Subcutaneous abdominal adipose tissue (tissue), 5 donors: ENCODE measurements around the gene NUMB.

Source experiments
- H3K27ac ChIP-seq: one replicate; pipeline ENCODE4 v1.7.0; 2013; ENCODE audit warnings: low read depth, mild to moderate bottlenecking, inconsistent platforms, low read length, moderate library complexity
- H3K27me3 ChIP-seq, 5 donors: one replicate each; pipeline ENCODE4 v1.7.0; 2013; ENCODE audit warnings: low read length in 5 of 5, inconsistent platforms in 1 of 5; ENCODE audit not compliant: control insufficient read depth in 5 of 5, insufficient read depth in 4 of 5
- H3K36me3 ChIP-seq, 5 donors: one replicate each; pipeline ENCODE4 v1.7.0; 2013; ENCODE audit warnings: low read length in 5 of 5; ENCODE audit not compliant: control insufficient read depth in 5 of 5, insufficient read depth in 5 of 5
- H3K4me1 ChIP-seq, 5 donors: one replicate each; pipeline ENCODE4 v1.7.0; 2013; ENCODE audit warnings: low read length in 5 of 5, mild to moderate bottlenecking in 3 of 5, moderate library complexity in 1 of 5; ENCODE audit not compliant: control insufficient read depth in 5 of 5, insufficient read depth in 5 of 5
- H3K4me3 ChIP-seq, 5 donors: one replicate each; pipeline ENCODE4 v1.7.0; 2013; ENCODE audit warnings: low read length in 5 of 5, low read depth in 1 of 5
- H3K9ac ChIP-seq, 5 donors: one replicate each; pipeline ENCODE4 v1.7.0; 2013; ENCODE audit warnings: low read length in 5 of 5, mild to moderate bottlenecking in 4 of 5, moderate library complexity in 3 of 5
- H3K9me3 ChIP-seq, 5 donors: one replicate each; pipeline ENCODE4 v1.7.0; 2013; ENCODE audit warnings: low read length in 5 of 5; ENCODE audit not compliant: control insufficient read depth in 5 of 5
- donor health status: healthy.
- donor health status: healthy.
- donor health status: healthy.
- donor health status: healthy.
- donor health status: healthy.

The NUMB gene

DNA sequence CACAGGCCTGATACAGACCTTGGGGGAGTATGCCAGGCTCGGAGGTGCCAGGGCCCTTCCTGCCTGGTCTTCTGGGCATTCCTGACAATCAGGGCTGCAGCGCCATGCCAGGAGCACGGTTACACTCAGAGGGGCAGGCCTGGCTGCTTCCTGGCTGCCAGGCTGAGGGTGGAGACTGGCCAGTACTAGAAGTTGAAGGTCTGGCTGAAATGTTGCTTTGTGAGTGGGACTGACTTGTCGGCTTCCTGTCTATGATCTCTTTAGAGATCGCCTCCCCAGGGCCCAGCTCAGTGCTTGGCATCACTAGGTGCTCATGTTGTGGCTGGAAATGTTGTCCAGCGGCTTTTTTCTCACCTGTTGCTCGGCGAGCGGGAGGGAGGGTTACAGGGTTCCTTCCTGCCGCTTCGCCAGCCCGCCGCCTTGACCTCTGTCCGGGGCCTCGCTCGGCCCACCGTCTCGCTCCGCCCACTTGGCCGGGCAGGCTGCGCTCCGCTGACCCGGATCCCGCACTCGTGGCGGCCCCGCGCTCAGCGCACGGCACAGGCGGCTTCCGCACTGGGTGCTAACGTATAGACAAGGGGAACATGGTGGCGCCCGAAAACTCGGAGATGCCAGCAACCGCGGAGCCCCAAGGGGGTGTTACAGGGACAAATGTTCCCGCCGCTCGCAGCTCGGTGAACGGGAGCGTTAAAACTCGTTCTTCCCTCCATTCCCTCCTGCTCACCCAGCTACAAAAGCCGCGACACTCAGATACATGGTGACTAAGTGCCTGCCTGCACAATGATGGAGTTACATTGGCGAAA lies 188.4 kb downstream of the NUMB start:
- peaks cover 4 to 18% (median 13%) of the 10 kb centered on the region in 5 donors for H3K4me1 ChIP-seq
- H3K4me3 ChIP-seq, result peak overlapping the region; percentile 45 to 74 (median 66)
- no peaks in the 10 kb centered on the region for H3K9me3 ChIP-seq
- H3K27ac ChIP-seq, result peak overlapping the region; percentile 49
- peaks cover 0 to 23% (median 11%) of the 10 kb centered on the region in 5 donors for H3K36me3 ChIP-seq
- peak overlapping the region in 4 of 5 donors; percentile 6 to 76 (median 38) for H3K9ac ChIP-seq
- H3K27me3 ChIP-seq, result no peaks in the 10 kb centered on the region

DNA sequence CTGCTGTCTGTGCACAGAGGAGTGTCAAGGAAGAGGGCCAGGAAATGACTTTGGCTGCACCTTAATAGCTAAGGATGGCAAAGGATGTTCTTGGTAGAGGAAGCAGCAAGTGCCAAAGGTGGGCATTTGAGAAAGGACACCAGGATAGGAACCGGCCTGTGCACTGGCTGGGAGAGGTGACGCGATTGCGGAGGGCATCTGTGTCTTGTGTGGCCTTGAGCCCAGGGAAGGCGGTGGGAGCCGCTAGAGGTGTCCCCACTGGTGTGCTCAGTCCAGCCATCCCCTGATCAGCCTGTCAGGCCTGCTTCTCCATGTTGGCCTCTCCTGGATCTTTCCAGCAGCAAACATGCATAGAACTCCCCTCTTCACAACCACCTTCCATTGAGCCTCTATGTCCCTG lies 190.9 kb downstream of the NUMB start:
- Histone ChIP-seq H3K36me3 (peaks cover 0 to 7% (median 0%) of the 10 kb centered on the region in 5 donors), H3K9me3 (no peaks in the 10 kb centered on the region), H3K27me3 (no peaks in the 10 kb centered on the region), H3K4me1 (peaks cover 4 to 16% (median 13%) of the 10 kb centered on the region in 5 donors), H3K9ac (no peak overlapping the region), H3K27ac (no peak overlapping the region), H3K4me3 (no peak overlapping the region)

GRCh38 chr14:73266317-73266716 lies 192.0 kb downstream of the NUMB start:
- Histone ChIP-seq H3K9ac (no peak overlapping the region), H3K36me3 (peaks cover 0 to 7% (median 0%) of the 10 kb centered on the region in 5 donors), H3K9me3 (no peaks in the 10 kb centered on the region), H3K4me1 (peaks cover 4 to 14% (median 12%) of the 10 kb centered on the region in 5 donors), H3K27me3 (no peaks in the 10 kb centered on the region), H3K27ac (no peak overlapping the region), H3K4me3 (no peak overlapping the region)

GRCh38 chr14:73265721-73266046 lies 192.7 kb downstream of the NUMB start:
- H3K27ac ChIP-seq, result no peak overlapping the region
- H3K9me3 ChIP-seq, result no peaks in the 10 kb centered on the region
- H3K9ac ChIP-seq, result no peak overlapping the region
- no peak overlapping the region for H3K4me3 ChIP-seq
- H3K4me1 ChIP-seq, result peaks cover 4 to 14% (median 12%) of the 10 kb centered on the region in 5 donors
- H3K27me3 ChIP-seq, result no peaks in the 10 kb centered on the region
- peaks cover 0 to 7% (median 0%) of the 10 kb centered on the region in 5 donors for H3K36me3 ChIP-seq

DNA sequence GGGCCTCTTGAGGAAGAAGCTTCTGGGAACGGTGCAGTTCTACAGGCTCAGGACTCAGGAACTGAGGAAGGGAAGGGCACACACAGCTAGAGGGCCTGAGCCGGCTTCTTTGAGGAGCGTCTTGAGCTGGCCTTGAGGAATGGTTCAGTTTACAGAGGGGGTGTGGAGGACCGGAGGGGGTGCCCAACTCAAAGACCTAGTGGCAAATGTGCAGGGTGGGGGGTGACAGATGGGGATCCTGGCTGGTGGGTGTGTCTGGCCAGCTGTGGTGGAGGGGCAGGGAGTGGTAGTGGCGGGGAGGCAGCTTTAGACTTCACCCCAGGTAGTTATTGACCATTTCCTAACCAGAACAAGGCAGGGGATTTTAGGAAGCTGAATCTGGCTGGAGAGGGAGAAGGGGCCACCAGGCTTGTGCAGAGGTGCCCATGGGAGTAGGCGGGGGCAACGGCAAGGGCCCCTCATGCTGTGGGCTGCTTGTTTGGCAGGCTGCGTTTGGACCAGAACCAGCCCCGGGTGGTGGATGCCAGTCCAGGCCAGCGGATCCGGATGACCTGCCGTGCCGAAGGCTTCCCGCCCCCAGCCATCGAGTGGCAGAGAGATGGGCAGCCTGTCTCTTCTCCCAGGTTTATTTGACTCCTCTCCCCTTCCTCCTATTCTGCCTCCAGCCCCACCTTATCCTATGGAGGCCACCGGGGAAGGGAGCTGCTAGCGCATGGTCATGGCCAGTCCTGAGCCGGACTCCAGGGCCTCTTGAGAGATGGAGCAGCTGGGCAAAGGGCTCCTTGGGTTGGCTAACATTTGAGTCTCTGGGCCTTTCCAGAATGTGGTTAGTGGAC lies 193.2 kb downstream of the NUMB start:
- H3K4me3 ChIP-seq, result no peak overlapping the region
- H3K9me3 ChIP-seq, result no peaks in the 10 kb centered on the region
- no peak overlapping the region for H3K9ac ChIP-seq
- peaks cover 4 to 9% (median 7%) of the 10 kb centered on the region in 5 donors for H3K4me1 ChIP-seq
- H3K36me3 ChIP-seq, result peaks cover 0 to 7% (median 0%) of the 10 kb centered on the region in 5 donors
- H3K27me3 ChIP-seq, result no peaks in the 10 kb centered on the region
- no peak overlapping the region for H3K27ac ChIP-seq

DNA sequence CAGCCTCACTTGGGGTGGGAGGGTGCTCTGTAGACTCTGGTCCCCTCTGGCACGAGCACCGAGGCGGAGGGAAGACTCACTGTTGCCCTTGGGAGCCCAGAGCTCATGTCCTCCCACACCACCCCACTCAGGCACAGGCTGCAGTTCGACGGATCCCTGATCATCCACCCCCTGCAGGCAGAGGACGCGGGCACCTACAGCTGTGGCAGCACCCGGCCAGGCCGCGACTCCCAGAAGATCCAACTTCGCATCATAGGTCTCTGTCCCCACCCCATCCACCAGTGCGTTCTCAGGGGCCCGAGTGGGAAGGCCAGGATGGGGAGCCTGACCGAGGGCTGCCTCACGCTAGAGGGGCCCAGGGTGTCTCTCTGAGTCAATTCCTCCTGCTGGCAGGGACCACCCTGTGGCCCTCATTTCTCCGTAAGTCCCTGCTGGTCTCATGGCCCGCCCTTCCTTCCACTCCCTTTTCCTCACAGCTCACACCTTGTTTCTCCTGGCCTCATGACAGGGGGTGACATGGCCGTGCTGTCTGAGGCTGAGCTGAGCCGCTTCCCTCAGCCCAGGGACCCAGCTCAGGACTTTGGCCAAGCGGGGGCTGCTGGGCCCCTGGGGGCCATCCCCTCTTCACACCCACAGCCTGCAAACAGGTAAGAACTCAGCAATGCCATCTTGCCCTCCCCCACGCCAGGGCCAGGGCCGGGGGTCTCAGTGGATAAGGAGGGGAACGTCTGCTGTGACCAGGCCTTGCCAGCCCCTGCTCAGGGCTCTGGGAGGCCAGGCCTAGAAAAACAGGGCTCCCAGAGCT lies 194.1 kb downstream of the NUMB start:
- Histone ChIP-seq H3K4me1 (peaks cover 0 to under 1% (median under 1%) of the 10 kb centered on the region in 5 donors), H3K27ac (no peak overlapping the region), H3K9ac (no peak overlapping the region), H3K27me3 (no peaks in the 10 kb centered on the region), H3K4me3 (no peak overlapping the region), H3K36me3 (peaks cover 0 to 7% (median 0%) of the 10 kb centered on the region in 5 donors), H3K9me3 (no peaks in the 10 kb centered on the region)

- H3K4me3 ChIP-seq, result no peak overlapping the region
- H3K9me3 ChIP-seq, result no peaks in the 10 kb centered on the region
- peaks cover 0 to 7% (median 0%) of the 10 kb centered on the region in 5 donors for H3K36me3 ChIP-seq
- H3K27me3 ChIP-seq, result no peaks in the 10 kb centered on the region
- no peak overlapping the region for H3K9ac ChIP-seq
- no peak overlapping the region for H3K27ac ChIP-seq
- H3K4me1 ChIP-seq, result peaks cover 0 to 3% (median 0%) of the 10 kb centered on the region in 5 donors
Measured at GRCh38 chr14:73263606-73264005, 194.7 kb downstream of the NUMB start.

DNA sequence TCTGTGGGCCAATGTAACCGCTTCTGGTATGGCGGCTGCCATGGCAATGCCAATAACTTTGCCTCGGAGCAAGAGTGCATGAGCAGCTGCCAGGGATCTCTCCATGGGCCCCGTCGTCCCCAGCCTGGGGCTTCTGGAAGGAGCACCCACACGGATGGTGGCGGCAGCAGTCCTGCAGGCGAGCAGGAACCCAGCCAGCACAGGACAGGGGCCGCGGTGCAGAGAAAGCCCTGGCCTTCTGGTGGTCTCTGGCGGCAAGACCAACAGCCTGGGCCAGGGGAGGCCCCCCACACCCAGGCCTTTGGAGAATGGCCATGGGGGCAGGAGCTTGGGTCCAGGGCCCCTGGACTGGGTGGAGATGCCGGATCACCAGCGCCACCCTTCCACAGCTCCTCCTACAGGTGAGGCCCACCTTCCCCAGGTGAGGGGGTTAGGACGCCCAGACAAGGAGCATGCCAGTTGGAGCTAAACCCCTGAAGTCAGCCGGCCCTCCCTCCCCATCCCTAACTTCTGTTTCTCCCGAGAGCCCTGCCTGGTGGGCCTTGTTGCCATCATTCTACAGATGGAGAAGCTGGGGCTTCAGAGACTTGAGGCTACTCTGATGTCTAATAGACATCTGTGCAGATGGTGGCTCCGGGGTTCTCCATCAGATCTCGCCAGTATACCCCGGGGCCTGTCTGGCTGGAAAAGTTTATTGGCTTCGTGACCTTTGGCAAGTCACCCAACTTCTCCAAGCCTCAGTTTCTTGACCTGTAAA lies 195.7 kb downstream of the NUMB start:
- Histone ChIP-seq H3K27ac (no peak overlapping the region), H3K4me3 (no peak overlapping the region), H3K9ac (no peak overlapping the region), H3K9me3 (no peaks in the 10 kb centered on the region), H3K36me3 (peaks cover 0 to 4% (median 0%) of the 10 kb centered on the region in 5 donors), H3K27me3 (no peaks in the 10 kb centered on the region), H3K4me1 (peaks cover 0 to 5% (median 0%) of the 10 kb centered on the region in 5 donors)
